Measurements from ENCODE around the gene MPG.

The MPG gene

GRCh38 chr16:92431-93339, 14.7 kb downstream of the MPG start:
- H3K27ac Mint-ChIP-seq: no peak overlapping the region
- H3K4me3 Mint-ChIP-seq: no peak overlapping the region
- no peak for DNase-seq (ENCODE audit: low spot score)
- no peaks in the 10 kb centered on the region for H3K4me1 Mint-ChIP-seq (ENCODE audit: low read depth)
- H3K9me3 Mint-ChIP-seq: no peaks in the 10 kb centered on the region
- peaks cover 11% of the 10 kb centered on the region for H3K36me3 Mint-ChIP-seq (ENCODE audit: low read depth)
- no peaks in the 10 kb centered on the region for H3K27me3 Mint-ChIP-seq (ENCODE audit: low read depth)

GRCh38 chr16:94918-95265, 16.9 kb downstream of the MPG start:
- Mint-ChIP-seq H3K36me3 (ENCODE audit: low read depth) (peaks cover 6% of the 10 kb centered on the region), H3K4me1 (ENCODE audit: low read depth) (no peaks in the 10 kb centered on the region), H3K4me3 (no peak overlapping the region), H3K9me3 (no peaks in the 10 kb centered on the region), H3K27me3 (ENCODE audit: low read depth) (no peaks in the 10 kb centered on the region), H3K27ac (no peak overlapping the region)
- no peak for DNase-seq (ENCODE audit: low spot score)

GRCh38 chr16:96935-97381, 18.9 kb downstream of the MPG start:
- peak; percentile 87 for DNase-seq (ENCODE audit: low spot score)
- no peaks in the 10 kb centered on the region for H3K9me3 Mint-ChIP-seq
- no peaks in the 10 kb centered on the region for H3K27me3 Mint-ChIP-seq (ENCODE audit: low read depth)
- no peak overlapping the region for H3K4me3 Mint-ChIP-seq
- peaks cover 2% of the 10 kb centered on the region for H3K36me3 Mint-ChIP-seq (ENCODE audit: low read depth)
- no peak overlapping the region for H3K27ac Mint-ChIP-seq
- H3K4me1 Mint-ChIP-seq (ENCODE audit: low read depth): no peaks in the 10 kb centered on the region

- no peak overlapping the region for H3K27ac Mint-ChIP-seq
- DNase-seq (ENCODE audit: low spot score): no peak
- no peak overlapping the region for H3K4me3 Mint-ChIP-seq
- no peaks in the 10 kb centered on the region for H3K27me3 Mint-ChIP-seq (ENCODE audit: low read depth)
- H3K36me3 Mint-ChIP-seq (ENCODE audit: low read depth): no peaks in the 10 kb centered on the region
- no peaks in the 10 kb centered on the region for H3K9me3 Mint-ChIP-seq
- no peaks in the 10 kb centered on the region for H3K4me1 Mint-ChIP-seq (ENCODE audit: low read depth)
Observed at GRCh38 chr16:97822-98221, 19.8 kb downstream of the MPG start.

GRCh38 chr16:100989-101388, 23.0 kb downstream of the MPG start:
- Mint-ChIP-seq H3K4me3 (no peak overlapping the region), H3K4me1 (ENCODE audit: low read depth) (no peaks in the 10 kb centered on the region), H3K36me3 (ENCODE audit: low read depth) (no peaks in the 10 kb centered on the region), H3K9me3 (no peaks in the 10 kb centered on the region), H3K27me3 (ENCODE audit: low read depth) (no peaks in the 10 kb centered on the region), H3K27ac (no peak overlapping the region)
- DNase-seq (ENCODE audit: low spot score): no peak

- H3K27me3 Mint-ChIP-seq (ENCODE audit: low read depth): no peaks in the 10 kb centered on the region
- H3K36me3 Mint-ChIP-seq (ENCODE audit: low read depth): peaks cover under 1% of the 10 kb centered on the region
- no peaks in the 10 kb centered on the region for H3K4me1 Mint-ChIP-seq (ENCODE audit: low read depth)
- no peak overlapping the region for H3K27ac Mint-ChIP-seq
- no peak overlapping the region for H3K4me3 Mint-ChIP-seq
- DNase-seq (ENCODE audit: low spot score): no peak
- H3K9me3 Mint-ChIP-seq: no peaks in the 10 kb centered on the region
Observed at GRCh38 chr16:101586-101985, 23.6 kb downstream of the MPG start.

- Mint-ChIP-seq H3K27me3 (ENCODE audit: low read depth) (no peaks in the 10 kb centered on the region), H3K9me3 (no peaks in the 10 kb centered on the region), H3K4me1 (ENCODE audit: low read depth) (no peaks in the 10 kb centered on the region), H3K27ac (no peak overlapping the region), H3K36me3 (ENCODE audit: low read depth) (peaks cover 1% of the 10 kb centered on the region), H3K4me3 (no peak overlapping the region)
- DNase-seq (ENCODE audit: low spot score): no peak
Observed at GRCh38 chr16:102060-102855, 24.2 kb downstream of the MPG start.

GRCh38 chr16:104355-104754, 26.3 kb downstream of the MPG start:
- H3K27me3 Mint-ChIP-seq (ENCODE audit: low read depth): no peaks in the 10 kb centered on the region
- H3K27ac Mint-ChIP-seq: no peak overlapping the region
- no peaks in the 10 kb centered on the region for H3K9me3 Mint-ChIP-seq
- no peaks in the 10 kb centered on the region for H3K4me1 Mint-ChIP-seq (ENCODE audit: low read depth)
- H3K36me3 Mint-ChIP-seq (ENCODE audit: low read depth): peaks cover 5% of the 10 kb centered on the region
- no peak for DNase-seq (ENCODE audit: low spot score)
- H3K4me3 Mint-ChIP-seq: no peak overlapping the region

- Mint-ChIP-seq H3K9me3 (no peaks in the 10 kb centered on the region), H3K36me3 (ENCODE audit: low read depth) (peaks cover 9% of the 10 kb centered on the region), H3K4me1 (ENCODE audit: low read depth) (no peaks in the 10 kb centered on the region), H3K27ac (no peak overlapping the region), H3K4me3 (no peak overlapping the region), H3K27me3 (ENCODE audit: low read depth) (no peaks in the 10 kb centered on the region)
- DNase-seq (ENCODE audit: low spot score): no peak
Observed at GRCh38 chr16:104928-105327, 26.9 kb downstream of the MPG start.

- Mint-ChIP-seq H3K4me3 (no peak overlapping the region), H3K27me3 (ENCODE audit: low read depth) (no peaks in the 10 kb centered on the region), H3K4me1 (ENCODE audit: low read depth) (no peaks in the 10 kb centered on the region), H3K36me3 (ENCODE audit: low read depth) (peaks cover 11% of the 10 kb centered on the region), H3K27ac (no peak overlapping the region), H3K9me3 (no peaks in the 10 kb centered on the region)
- no peak for DNase-seq (ENCODE audit: low spot score)
Observed at GRCh38 chr16:105521-105920, 27.5 kb downstream of the MPG start.

- H3K36me3 Mint-ChIP-seq (ENCODE audit: low read depth): peaks cover 13% of the 10 kb centered on the region
- no peak overlapping the region for H3K4me3 Mint-ChIP-seq
- H3K9me3 Mint-ChIP-seq: no peaks in the 10 kb centered on the region
- no peaks in the 10 kb centered on the region for H3K4me1 Mint-ChIP-seq (ENCODE audit: low read depth)
- peak; percentile 41 for DNase-seq (ENCODE audit: low spot score)
- H3K27me3 Mint-ChIP-seq (ENCODE audit: low read depth): no peaks in the 10 kb centered on the region
- no peak overlapping the region for H3K27ac Mint-ChIP-seq
Observed at GRCh38 chr16:106623-107324, 28.7 kb downstream of the MPG start.

- H3K4me1 Mint-ChIP-seq (ENCODE audit: low read depth): peaks cover 6% of the 10 kb centered on the region
- no peak overlapping the region for H3K27ac Mint-ChIP-seq
- no peak overlapping the region for H3K4me3 Mint-ChIP-seq
- no peak for DNase-seq (ENCODE audit: low spot score)
- no peaks in the 10 kb centered on the region for H3K9me3 Mint-ChIP-seq
- H3K27me3 Mint-ChIP-seq (ENCODE audit: low read depth): no peaks in the 10 kb centered on the region
- peaks cover 16% of the 10 kb centered on the region for H3K36me3 Mint-ChIP-seq (ENCODE audit: low read depth)
Observed at GRCh38 chr16:112153-112840, 34.3 kb downstream of the MPG start.

GRCh38 chr16:114327-114726, 36.3 kb downstream of the MPG start:
- H3K4me1 Mint-ChIP-seq (ENCODE audit: low read depth): peaks cover 6% of the 10 kb centered on the region
- H3K9me3 Mint-ChIP-seq: no peaks in the 10 kb centered on the region
- DNase-seq (ENCODE audit: low spot score): no peak
- H3K27me3 Mint-ChIP-seq (ENCODE audit: low read depth): no peaks in the 10 kb centered on the region
- peaks cover 13% of the 10 kb centered on the region for H3K36me3 Mint-ChIP-seq (ENCODE audit: low read depth)
- H3K27ac Mint-ChIP-seq: no peak overlapping the region
- H3K4me3 Mint-ChIP-seq: no peak overlapping the region
